Stimulated activated naive CD4-positive, alpha-beta T cell (primary cell): ENCODE results near the gene CDC25B.

ENCODE experiments used
- DNase-seq, 6 experiments: peaks; one replicate each; lab custom pipeline; 2025; lab: John Stamatoyannopoulos, UW

Gene CDC25B

DNA sequence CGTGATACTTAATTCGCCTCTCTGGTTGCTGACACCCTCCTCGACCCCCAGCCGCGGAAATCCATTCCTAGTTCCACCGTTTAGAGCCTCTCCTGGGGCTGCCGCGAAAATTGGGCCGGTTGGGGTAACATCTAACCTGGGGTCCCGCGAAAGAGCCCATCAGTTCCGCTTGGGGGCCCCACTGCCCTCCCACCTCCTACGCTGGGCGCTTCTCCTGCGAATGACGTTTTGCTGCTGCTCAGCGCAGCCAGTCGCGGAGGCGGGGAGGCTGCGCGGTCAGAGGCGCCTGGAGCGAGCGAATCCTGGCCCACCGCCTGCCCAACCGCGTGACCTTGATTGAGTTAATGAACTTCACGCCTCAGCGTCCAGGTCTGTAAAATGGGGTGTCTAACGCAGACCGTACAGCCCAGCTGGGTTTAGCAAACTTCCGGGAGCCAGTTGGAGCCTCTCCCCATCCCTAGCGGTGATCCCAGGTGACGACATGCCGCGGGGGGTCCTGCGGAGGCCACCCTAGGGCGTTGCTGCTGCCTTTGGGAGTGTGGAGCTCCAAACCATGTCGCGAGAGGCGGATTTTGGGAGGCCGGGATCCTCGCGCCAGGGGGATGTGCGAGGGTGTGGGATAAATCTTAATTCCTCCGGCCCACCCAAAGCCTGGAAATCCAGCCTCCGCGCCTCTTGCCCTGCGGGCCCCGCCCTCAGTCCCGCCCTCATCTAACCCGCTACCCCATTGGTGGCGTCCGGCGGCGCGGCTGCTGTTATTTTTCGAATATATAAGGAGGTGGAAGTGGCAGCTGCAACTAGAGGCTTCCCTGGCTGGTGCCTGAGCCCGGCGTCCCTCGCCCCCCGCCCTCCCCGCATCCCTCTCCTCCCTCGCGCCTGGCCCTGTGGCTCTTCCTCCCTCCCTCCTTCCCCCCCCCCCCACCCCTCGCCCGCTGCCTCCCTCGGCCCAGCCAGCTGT, at the start of gene CDC25B:
CDC25B (plus strand) TSS at position 800 of the 958 bp plus-strand sequence. CDS start 222 bp downstream, outside the sequence.
- peak; percentile 74 to 89 (median 82) for DNase-seq

DNA sequence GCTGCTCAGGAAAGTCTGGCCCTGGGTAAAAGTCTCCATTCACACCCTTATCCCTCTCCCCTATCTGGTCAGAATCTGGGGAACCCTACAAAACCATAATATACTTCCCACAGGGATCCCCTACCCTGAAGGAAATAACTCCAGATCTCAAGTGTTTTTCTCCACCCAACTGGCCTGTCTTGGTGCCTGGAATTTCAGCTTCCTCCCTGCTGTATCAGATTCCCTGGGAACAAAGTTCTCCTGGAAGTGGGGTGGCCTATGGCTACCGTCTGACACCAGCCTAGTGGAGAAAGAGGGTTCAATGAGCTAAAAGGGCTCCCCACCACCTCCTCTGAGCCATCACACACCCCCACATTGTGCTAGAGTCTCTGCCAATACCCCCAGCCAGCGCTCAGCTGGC, 48.6 kb upstream of the CDC25B start:
- no peak for DNase-seq

DNA sequence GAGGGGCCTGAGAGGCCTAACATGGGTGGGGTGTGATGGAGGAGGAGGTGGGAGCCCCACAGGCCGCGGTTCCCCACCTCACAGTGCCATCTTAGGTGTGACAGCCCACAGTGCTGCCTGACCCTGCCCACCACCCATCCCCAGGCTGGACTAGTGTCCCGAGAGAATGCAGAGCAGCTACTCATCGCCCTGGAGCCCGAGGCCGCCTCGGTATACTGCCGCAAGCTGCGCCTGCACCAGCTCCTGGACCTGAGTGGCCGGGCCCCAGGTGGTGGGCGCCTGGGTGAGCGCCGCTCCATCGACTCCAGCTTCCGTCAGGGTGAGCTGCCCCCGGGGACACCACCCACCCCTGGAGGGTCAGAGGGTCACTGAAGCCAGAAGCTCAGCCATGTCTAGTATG, 48.0 kb upstream of the CDC25B start:
- DNase-seq, result no peak

DNA sequence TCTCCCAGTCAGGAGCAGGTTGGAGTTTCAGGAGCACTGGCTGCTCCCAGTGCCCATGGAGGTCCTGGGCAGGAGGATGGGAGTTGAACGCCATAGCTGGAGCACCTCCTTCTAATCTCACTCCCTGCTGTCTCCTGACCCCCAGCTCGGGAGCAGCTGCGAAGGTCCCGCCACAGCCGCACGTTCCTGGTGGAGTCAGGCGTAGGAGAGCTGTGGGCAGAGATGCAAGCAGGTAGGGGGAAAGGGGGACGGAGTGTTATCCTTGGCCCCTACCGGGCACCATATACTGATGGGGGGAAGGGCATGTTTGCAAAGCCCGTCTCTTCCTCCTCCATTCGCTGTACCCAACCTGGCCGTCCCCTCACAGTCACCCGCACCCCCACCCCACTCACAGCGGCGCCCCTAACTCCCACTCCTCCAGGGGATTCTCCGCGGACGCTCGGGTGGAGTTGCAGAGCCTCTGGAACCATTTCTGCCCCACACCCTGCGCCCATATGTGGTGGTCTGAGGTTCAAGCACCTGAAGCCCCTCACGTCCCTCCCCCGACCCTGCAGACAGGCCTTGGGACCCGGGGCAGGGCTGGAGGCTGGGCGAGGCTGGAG, 46.9 kb upstream of the CDC25B start:
- no peak for DNase-seq

DNA sequence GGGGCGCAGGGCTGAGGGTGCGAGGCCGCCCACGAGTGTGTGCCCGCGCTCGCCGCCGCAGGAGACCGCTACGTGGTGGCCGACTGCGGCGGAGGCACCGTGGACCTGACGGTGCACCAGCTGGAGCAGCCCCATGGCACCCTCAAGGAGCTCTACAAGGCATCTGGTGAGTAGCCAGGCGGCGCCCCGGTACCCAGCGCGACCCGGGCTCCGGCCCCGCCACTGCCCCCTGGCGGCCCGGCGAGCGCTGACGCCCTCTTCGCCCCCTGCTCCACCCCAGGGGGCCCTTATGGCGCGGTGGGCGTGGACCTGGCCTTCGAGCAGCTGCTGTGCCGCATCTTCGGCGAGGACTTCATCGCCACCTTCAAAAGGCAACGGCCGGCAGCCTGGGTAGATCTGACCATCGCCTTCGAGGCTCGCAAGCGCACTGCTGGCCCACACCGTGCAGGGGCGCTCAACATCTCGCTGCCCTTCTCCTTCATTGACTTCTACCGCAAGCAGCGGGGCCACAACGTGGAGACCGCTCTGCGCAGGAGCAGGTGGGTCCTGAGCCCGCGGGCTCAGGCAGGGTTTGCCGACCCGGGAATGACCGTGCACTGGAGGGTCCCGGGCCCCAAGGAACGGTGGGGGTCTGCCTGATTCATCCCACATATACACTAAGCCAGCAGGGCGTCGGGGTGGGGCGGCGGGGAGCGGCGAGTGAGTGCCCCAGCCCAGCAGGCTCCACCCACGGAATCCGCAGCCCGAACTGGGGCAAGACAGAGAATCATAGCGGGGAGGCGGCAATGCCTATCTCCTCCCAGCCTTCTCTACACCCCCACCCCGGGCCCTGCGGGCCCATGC, 46.2 kb upstream of the CDC25B start:
- DNase-seq, result peak in 4 of 6 experiments; percentile 3 to 20 (median 6)

DNA sequence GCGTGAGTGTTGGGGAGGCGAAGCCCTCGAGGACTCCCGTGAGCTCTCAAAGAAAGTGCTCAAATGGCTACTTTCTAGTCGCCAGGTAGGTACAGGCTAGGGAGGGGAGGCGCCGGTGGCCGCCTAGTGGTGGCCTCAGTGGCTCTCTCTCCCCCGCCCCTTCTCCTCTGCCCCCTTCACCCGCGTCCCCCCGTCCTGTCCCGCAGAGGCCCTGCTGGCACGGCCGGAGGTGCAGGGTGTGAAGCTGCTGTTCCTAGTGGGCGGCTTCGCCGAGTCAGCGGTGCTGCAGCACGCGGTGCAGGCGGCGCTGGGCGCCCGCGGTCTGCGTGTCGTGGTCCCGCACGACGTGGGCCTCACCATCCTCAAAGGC, 44.8 kb upstream of the CDC25B start:
- DNase-seq, result no peak

DNA sequence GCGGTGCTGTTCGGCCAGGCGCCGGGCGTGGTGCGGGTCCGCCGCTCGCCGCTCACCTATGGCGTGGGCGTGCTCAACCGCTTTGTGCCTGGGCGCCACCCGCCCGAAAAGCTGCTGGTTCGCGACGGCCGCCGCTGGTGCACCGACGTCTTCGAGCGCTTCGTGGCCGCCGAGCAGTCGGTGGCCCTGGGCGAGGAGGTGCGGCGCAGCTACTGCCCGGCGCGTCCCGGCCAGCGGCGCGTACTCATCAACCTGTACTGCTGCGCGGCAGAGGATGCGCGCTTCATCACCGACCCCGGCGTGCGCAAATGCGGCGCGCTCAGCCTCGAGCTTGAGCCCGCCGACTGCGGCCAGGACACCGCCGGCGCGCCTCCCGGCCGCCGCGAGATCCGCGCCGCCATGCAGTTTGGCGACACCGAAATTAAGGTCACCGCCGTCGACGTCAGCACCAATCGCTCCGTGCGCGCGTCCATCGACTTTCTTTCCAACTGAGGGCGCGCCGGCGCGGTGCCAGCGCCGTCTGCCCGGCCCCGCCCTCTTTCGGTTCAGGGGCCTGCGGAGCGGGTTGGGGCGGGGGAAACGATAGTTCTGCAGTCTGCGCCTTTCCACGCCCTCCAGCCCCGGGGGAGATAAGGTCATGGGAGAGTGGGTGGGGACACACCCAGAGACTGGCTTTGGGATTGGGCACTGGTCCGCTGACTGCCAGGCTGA, 44.3 kb upstream of the CDC25B start:
- DNase-seq, result peak in 5 of 6 experiments; percentile 11 to 56 (median 25)

DNA sequence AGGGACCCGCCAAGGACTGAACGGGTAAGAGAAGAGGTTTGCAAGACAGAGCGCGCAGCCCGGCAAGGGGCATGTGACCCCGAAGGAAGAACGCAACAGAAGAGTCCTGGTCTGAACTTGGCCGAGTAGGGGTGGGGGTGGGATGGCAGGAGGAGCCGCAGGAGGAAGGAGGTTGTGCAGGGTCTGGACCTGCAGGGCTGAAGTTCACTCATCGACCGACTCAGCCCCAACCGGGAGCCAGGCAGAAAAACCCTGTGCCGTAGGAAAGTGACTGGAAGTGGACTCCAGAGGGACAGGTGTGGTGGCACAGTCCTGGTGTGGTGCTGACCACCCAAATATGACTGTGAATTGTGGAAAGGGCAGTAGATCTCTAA, 43.7 kb upstream of the CDC25B start:
- DNase-seq, result peak in 1 of 6 experiments; percentile 18

DNA sequence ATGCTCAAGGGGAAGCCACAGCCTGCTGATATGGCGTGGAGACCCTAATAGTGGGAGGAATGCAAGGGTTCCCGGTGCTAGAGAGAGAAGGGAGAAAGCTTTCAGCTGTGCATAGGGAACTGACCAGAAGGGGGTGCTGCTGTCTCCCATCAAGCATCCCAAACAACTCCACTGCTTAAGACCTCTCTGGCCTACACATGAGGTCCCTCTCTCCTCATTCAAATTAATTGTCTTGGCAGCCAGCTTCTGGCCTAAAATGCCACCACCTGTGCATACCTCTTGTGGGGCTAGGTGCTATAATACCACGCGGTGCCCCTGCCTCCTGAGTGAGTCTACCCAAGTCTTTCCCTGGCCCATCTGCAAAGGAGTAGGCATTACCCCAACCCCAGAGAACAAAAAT, 43.0 kb upstream of the CDC25B start:
- peak; percentile 18 to 62 (median 32) for DNase-seq

DNA sequence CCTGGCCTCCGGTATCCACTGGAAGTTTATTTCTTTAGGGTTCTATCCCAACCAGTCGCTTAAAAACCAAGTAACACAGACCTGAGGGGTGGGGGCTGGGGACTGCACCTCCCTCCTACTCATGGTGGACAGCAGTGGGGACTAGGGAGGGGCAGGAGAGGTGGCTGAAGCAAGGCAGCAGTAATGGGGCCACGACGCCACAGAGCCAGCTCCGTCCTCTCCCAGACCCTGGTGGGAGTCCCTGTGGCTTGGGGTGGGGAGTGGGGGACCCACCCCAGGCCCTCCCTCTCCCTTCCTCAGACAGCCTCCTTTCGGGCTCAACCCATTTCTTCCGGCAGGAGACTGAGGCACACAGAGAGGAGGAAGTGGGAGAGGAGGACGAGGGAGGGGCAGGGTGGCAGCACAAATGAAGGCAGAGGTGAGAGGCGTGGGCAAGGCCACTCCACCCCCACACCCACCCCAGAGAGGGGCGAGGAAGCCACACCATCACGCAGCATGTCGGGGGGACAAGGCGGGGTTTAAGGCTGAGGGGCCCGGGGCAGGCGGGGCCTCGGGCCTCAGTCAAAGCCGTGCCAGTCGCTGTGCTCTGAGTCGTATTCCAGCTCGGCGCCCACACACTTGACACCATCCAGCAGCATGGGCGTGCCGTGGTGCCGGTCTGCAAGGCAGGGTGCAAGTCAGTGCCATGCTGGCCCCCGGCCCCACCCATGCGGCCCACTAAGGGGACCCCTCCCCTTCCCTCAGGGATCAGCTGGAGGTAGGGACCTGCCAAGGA, 42.4 kb upstream of the CDC25B start:
- DNase-seq, result no peak

DNA sequence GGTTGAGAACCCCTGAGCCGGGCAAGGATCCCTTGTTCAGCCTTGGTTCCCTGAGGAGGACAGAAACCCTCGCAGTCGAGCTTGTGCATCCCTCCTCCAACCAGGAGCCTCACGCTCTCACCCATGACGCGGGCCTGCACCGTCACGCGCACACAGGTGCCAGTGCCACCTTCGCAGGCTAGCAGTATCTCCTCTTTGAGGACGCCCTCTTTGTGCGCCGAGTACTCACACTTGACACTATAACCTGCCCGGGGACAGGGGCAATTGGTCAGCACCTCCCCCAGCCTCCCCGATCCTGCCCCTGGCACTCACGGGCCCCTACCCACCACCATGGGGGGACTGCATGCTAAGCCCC, 41.9 kb upstream of the CDC25B start:
- DNase-seq, result no peak

DNA sequence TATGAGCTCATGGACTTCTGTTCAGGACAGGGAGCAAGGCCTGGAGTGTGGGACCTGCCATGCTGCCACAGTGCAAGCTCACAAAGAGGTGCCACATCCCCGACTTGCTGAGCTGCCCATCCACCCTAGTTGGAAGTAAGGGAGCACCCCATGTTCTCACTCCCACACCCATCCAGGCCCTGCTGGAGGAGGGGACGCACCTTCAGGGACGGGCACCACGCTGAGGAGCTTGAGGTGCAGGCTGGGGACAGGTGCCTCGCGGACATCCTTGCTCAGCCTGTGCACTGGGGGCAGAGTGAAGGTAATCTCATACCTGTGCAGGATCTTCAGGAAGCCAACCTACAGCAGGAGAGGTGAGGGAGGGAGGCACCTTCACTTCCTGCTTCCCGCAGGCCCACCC, 40.8 kb upstream of the CDC25B start:
- DNase-seq, result no peak

DNA sequence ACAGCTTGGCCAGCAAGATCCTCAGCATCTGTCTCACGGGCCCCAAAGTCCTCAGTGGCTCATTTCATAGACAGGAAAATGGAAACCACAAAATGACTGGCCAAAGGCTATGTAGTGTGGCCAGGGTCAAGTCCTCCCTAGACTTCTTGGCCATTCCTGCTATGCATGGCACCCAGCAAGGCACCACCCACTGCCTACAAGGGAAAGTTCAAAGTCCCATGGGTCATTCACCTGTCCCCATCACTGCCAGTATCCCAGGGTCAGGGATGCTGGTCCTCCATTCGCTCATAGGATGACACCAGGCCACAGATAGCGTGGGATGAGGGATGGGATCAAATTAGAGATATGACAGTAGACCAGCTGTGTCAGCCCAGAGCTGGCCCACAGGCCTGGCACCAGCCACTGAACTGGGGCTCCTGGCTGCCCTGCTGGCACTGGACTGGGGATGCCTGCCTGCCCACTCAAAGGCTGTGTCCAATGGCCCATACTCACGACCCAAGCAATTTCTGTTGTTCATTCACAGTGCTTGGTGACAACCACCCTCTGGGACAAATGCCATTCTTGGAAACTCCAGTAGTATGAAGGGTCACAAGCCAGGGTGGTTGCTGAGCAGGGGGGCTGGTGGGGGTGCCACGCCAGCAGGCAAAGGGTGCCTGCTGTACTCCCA, 40.2 kb upstream of the CDC25B start:
- no peak for DNase-seq

DNA sequence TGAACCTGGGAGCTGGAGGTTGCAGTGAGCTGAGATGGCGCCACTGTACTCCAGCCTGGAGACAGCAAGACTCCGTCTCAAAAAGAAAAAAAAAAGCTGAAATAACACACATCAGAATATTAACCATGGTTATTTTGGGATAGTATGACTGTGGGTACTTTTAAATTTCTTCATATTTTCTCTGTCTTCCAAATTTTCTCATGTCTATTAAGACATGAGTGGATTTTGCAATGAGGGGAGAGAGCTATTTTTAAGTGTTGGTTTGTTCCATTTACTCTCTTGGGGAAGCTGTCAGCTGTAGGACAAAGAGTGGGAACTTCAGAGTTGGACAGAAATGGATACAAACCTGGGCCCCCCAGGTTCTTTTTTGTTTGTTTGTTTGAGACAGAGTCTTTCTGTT, 38.8 kb upstream of the CDC25B start:
- no peak for DNase-seq

DNA sequence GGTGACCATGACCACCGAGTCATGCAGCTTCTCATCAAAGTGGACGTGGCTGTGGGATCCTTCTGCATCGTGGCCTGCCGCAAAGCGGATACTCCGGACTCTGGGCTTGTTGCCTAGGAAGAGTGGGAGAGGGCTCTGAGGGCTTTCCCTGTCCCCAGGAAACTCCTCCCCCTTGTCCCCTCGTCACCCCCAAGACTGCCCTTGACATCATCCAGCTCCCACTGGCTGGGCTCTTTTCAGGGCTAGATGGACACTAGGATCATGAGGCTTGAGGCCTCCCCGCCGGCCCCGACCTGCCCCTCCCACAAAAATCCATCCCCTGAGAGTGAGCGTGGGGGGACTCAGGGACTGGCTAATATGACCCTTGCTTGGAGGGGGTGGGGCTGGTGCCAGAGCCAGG, 37.5 kb upstream of the CDC25B start:
- DNase-seq, result no peak

DNA sequence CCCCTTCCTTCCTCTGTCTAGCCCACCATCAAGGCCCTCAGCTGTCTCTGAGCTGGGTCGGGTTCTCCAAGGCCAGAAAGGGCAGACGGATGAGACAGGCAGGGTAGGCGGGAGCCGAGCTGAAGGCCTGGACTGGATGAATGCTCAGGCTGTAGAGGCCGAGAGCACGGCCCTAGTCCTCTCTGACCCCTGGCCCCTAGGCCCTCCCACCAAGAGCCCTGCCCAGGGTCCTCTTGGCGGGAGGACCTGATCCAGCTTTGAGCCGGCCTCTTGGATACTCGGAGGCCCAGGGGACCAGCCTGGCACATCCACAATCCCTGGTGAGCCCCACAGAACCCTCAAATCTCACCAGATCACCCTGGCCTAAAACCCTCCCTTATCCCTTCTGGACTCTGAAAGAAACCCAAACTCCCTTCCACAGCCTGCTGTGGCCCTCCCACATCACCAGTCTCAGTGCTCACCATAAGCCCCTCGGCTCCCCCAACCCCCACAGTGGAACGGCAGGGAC, 36.7 kb upstream of the CDC25B start:
- no peak for DNase-seq

DNA sequence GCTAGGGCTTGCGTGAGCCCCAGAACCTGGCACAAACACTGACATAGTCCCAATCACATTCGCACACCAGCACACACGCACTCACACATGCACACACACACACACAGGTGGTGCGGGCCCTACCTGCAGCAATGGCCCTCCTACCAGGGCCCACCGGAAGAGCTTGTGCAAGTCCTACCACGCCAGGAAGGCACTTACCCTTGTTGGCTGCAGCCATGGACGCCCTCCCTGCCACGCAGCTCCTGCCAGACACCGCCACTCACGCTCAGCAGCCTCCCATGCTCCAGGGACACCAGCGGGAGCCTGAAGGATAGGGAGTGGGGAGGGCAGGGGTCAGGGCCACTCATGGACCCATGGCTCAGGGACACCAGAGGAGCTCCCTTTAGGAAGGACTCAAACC, 36.2 kb upstream of the CDC25B start:
- no peak for DNase-seq

DNA sequence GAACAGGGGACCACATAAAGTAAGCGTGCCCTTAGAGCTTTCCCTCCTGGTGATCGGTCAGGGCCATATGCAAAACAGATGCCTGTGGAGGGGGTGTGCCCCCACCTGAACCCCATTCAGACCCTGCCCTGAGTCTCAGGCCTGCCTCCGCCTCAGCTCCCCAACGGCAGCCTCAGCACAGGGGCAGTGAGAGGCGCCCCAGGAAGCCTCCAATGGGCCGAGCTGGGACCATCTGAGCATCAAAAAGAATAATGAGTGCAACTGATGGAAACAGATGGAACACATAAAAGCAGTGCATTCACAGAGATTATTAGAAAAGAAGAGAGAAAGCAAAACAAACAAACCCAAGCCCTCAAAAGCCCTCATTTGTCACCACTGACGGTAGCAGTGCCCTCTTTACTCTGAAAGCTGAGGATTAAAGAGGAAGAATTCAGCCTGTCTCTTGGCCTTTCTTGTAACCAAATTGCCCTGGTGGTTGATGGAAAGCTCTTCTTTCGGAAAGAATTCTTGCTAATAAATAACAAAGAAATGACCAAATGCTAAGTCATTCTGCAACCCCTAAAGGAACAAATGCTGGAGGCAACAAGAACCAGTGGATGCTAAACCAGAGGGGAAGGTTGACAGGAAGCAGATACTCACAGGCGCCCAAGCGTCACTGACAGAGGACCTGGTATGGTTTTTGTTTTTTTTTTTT, 35.3 kb upstream of the CDC25B start:
- DNase-seq, result no peak

DNA sequence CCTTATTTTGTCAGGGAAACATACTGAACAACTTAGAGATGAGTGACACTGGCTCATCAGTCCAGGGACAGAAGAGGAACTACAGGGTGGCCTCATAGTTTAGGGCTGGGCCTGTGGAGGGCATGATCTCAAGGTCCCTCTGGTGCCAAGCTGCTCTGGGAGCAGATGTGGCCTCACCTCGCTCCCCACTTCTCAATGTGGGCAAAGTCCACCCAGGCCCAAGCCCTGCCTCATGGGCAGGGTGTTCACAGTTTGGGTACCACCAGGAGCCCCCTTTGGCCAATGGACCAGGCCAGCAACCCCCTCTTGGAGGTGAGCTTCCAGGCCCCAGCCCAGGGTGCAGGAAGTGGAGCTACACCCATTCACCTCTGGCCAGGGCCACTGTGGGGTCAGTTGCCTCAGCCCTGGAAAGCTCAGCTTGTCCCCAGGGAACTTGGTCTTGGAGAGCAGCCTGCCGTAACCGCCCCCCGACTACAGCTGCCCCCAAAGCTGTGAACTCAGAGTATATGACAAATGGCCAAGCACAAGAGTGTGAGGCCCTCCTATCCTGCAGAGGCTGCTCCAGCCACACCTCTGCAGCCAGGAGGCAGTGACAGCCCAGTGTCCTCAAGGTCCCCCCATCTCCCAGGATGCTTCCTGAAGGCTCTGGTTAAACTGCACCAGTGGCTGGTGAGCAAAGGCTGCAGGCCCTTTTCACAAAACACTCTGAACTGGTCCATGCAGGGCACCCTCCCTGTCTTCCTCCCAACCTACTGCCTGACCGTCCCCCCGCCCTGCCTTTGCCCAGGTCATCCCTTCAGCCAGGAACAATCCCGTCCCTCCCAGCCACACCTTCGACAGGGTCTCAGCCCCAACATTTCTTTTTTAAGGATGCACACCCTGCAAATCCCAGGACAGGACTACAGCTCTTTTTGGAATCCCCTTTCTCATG, 32.2 kb upstream of the CDC25B start:
- no peak for DNase-seq
